ENCODE measurements around the gene PIP5K1C. TPM values are rescaled to one million over a fixed set of nuclear protein-coding genes. Genes with fewer than 3 reads are reported as not detected.
A peak's percentile ranks its signal among the peaks of the same experiment; 100 is the strongest.

PIP5K1C gene
- total RNA-seq, 1 experiment from 2014 or later = 20.0 TPM

- H3K4me2 ChIP-seq = no peak overlapping the region
- no peak for DNase-seq
- H3K79me2 ChIP-seq (ENCODE audit: low read depth) = no peaks in the 10 kb centered on the region
- H3K9me3 ChIP-seq (ENCODE audit: insufficient read depth, low read depth) = no peaks in the 10 kb centered on the region
- ChIA-PET CTCF (no interaction called here), POLR2A (ENCODE audit: unreplicated experiment) (no interaction called here)
- no TSS peak for BruUV-seq (replicated peaks)
- no peak overlapping the region for H3K27ac ChIP-seq
- no peaks in the 10 kb centered on the region for H4K20me1 ChIP-seq (ENCODE audit: insufficient read depth)
- 0 out of 2 replicates have a peak, but pooled peaks cover 1% of the 10 kb centered on the region for H3K4me1 ChIP-seq (replicated peaks; ENCODE audit: insufficient read depth)
- H3K9me2 ChIP-seq (ENCODE audit: insufficient read depth) = no peaks in the 10 kb centered on the region
- no peaks in the 10 kb centered on the region for H3K27me3 ChIP-seq (ENCODE audit: insufficient read depth, low read depth)
- H3K4me3 ChIP-seq = no peak overlapping the region
- no peaks in the 10 kb centered on the region for H3F3A ChIP-seq (ENCODE audit: insufficient read depth, low read depth)
- H2AFZ ChIP-seq = no peak overlapping the region
- H3K36me3 ChIP-seq (ENCODE audit: low read depth) = no peaks in the 10 kb centered on the region
- intact Hi-C loops (cut with micrococcal nuclease; ENCODE audit: unreplicated experiment) = no loop called here
- TF ChIP-seq CTCF (conservative IDR thresholded peaks at IDR 0.05) (no peak), EZH2 (IDR thresholded peaks at IDR 0.05; ENCODE audit: low read depth) (no peak)
Observed at GRCh38 chr19:3601021-3601420, 99.2 kb downstream of the PIP5K1C start.

- DNase-seq = no peak
- Histone ChIP-seq H3K4me1 (replicated peaks; ENCODE audit: insufficient read depth) (no peaks in the 10 kb centered on the region), H3K4me2 (no peak overlapping the region), H2AFZ (no peak overlapping the region), H3K4me3 (no peak overlapping the region), H3K27ac (no peak overlapping the region), H3K9me3 (ENCODE audit: insufficient read depth, low read depth) (no peaks in the 10 kb centered on the region), H3K9me2 (ENCODE audit: insufficient read depth) (no peaks in the 10 kb centered on the region), H3K36me3 (ENCODE audit: low read depth) (no peaks in the 10 kb centered on the region), H3K27me3 (ENCODE audit: insufficient read depth, low read depth) (no peaks in the 10 kb centered on the region), H4K20me1 (ENCODE audit: insufficient read depth) (no peaks in the 10 kb centered on the region), H3F3A (ENCODE audit: insufficient read depth, low read depth) (no peaks in the 10 kb centered on the region), H3K79me2 (ENCODE audit: low read depth) (no peaks in the 10 kb centered on the region)
- intact Hi-C loops (cut with micrococcal nuclease; ENCODE audit: unreplicated experiment) = no loop called here
- no TSS peak for BruUV-seq (replicated peaks)
- CTCF ChIA-PET = no interaction called here
- POLR2A ChIA-PET (ENCODE audit: unreplicated experiment) = no interaction called here
- TF ChIP-seq EZH2 (IDR thresholded peaks at IDR 0.05; ENCODE audit: low read depth) (no peak), CTCF (conservative IDR thresholded peaks at IDR 0.05) (peak; percentile 33; the same call in 1 of the 2 replicates)
Observed at GRCh38 chr19:3599776-3600187, 100.5 kb downstream of the PIP5K1C start.

GRCh38 chr19:3595521-3596061, 104.7 kb downstream of the PIP5K1C start:
- ChIA-PET POLR2A (ENCODE audit: unreplicated experiment) (no interaction called here), CTCF (no interaction called here)
- H3K9me2 ChIP-seq (ENCODE audit: insufficient read depth) = no peaks in the 10 kb centered on the region
- no TSS peak for BruUV-seq (replicated peaks)
- intact Hi-C loops (cut with micrococcal nuclease; ENCODE audit: unreplicated experiment) = no loop called here
- no peaks in the 10 kb centered on the region for H4K20me1 ChIP-seq (ENCODE audit: insufficient read depth)
- no peak overlapping the region for H3K4me2 ChIP-seq
- TF ChIP-seq CTCF (conservative IDR thresholded peaks at IDR 0.05) = no peak
- TF ChIP-seq EZH2 (IDR thresholded peaks at IDR 0.05; ENCODE audit: low read depth) = no peak
- peaks cover 13% of the 10 kb centered on the region; the same call in 1 of the 2 replicates for H3K27me3 ChIP-seq (ENCODE audit: insufficient read depth, low read depth)
- H2AFZ ChIP-seq = no peak overlapping the region
- no peaks in the 10 kb centered on the region for H3K4me1 ChIP-seq (replicated peaks; ENCODE audit: insufficient read depth)
- H3K36me3 ChIP-seq (ENCODE audit: low read depth) = no peaks in the 10 kb centered on the region
- peaks cover 3% of the 10 kb centered on the region; the same call in 1 of the 2 replicates for H3F3A ChIP-seq (ENCODE audit: insufficient read depth, low read depth)
- no peaks in the 10 kb centered on the region for H3K9me3 ChIP-seq (ENCODE audit: insufficient read depth, low read depth)
- H3K79me2 ChIP-seq (ENCODE audit: low read depth) = no peaks in the 10 kb centered on the region
- no peak overlapping the region for H3K27ac ChIP-seq
- no peak for DNase-seq
- H3K4me3 ChIP-seq = no peak overlapping the region
